ENCODE results near the gene MRPS16.
A peak's percentile ranks its signal among the peaks of the same experiment; 100 is the strongest.
"Not testable (repeated sequence)": the region's sequence is repeated elsewhere in the genome, so short reads cannot be mapped to it uniquely, and the experiment has no call there.

The MRPS16 gene

GRCh38 chr10:73252445-73253224, at the start of gene MRPS16:
Gene MRPS16, minus strand, starts transcription at chr10:73252644. Its CDS starts 162 bp downstream, at chr10:73252482.
- DNase-seq (ENCODE audit: low read depth in 1 of 2, low spot score in 1 of 2): peak; percentile 79 to 92

GRCh38 chr10:73296946-73297345, 44.5 kb upstream of the MRPS16 start:
- no peak for DNase-seq (ENCODE audit: low read depth in 1 of 2, low spot score in 1 of 2)

DNA sequence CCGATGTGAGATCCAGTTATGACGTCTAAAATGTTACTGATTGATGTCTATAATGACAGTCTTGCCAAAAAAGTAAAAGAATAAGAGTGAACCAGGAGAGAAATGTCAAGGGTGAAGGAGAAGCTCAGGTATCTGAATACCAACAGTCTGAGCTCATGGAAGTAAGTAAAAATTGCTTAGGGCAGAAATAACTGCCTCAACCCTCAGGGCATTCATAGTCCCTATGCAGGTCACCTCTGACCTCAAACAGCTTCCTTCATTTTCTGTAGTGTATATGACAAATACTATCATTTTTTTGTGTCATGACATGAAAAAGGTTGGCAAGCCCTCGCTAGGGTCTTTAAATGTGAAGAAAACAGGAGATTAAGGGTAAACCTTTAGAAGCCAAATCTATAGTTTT, 41.0 kb upstream of the MRPS16 start:
- no peak for DNase-seq (ENCODE audit: low read depth in 1 of 2, low spot score in 1 of 2)

GRCh38 chr10:73289958-73290357, 37.5 kb upstream of the MRPS16 start:
- no peak for DNase-seq (ENCODE audit: low read depth in 1 of 2, low spot score in 1 of 2)

GRCh38 chr10:73287441-73287840, 35.0 kb upstream of the MRPS16 start:
- no peak for DNase-seq (ENCODE audit: low read depth in 1 of 2, low spot score in 1 of 2)

DNA sequence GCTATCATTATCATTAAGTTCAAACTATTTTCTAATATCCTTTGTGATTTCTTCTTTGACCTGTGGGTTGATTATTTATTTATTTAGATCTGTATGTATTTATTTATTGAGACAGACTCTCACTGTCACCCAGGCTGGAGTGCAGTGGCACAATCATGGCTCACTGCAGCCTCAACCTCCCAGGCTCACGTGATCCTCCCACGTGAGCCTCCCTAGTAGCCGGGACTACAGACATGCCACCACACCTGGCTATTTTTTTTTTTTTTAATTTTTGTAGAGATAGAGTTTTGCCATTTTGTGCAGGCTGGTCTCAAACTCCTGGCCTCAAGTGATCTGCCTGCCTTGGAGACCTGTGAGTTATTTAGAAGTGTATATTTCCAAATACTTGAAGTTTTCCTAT, 28.7 kb upstream of the MRPS16 start:
- DNase-seq (ENCODE audit: low read depth in 1 of 2, low spot score in 1 of 2): no peak

DNA sequence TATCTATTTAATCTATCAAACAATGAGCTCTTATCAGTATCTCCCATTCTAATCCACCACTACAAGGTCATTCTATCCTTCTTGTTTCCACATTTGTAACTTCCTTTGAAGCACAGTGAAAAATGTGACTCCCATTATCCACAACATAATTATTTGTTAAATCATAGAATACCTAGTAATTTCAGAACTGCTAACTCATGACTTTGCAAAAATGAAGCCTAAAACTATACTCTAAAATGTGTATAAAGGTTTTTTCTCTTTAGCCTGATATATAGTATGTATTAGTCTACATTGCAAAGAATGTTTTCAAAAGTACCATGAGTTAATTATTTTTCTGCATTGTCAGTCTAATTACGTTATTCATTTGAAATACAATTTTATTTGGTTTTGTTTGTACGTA, 12.0 kb upstream of the MRPS16 start:
- DNase-seq (ENCODE audit: low read depth in 1 of 2, low spot score in 1 of 2): no peak

DNA sequence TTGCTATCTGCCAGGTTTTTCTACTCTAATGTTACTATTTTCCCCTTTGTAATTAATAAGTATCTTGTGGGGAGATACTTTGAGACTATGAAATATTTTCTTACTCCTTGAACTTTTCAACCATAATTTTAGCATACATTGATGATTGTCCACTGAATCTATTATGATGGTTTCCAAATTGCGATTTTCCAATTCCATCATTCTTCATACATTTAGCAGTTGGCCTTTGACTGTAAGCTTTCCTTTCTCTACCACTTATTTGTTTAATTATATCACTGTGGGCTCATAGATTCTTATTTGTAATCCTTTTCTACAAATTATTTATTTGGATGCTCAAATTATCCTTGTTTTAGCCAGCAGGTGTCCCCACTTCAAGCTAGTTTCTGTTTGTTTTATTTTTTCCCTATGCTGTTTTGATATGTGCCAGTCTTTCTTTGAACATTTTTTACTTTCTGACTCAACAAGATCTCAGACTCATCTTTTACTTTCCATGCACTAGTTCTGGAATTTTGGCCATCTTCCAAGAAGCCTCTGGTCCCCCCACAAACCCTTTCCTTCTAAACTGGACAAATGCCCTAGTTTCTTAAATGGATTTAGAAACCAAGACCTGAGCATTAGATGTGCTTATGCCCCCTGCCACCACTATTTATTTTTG, 11.4 kb upstream of the MRPS16 start:
- DNase-seq (ENCODE audit: low read depth in 1 of 2, low spot score in 1 of 2): no peak

GRCh38 chr10:73262880-73263555, 10.6 kb upstream of the MRPS16 start:
- no peak for DNase-seq (ENCODE audit: low read depth in 1 of 2, low spot score in 1 of 2)

- DNase-seq (ENCODE audit: low read depth in 1 of 2, low spot score in 1 of 2): no peak
Measured at GRCh38 chr10:73262105-73262730, 9.8 kb upstream of the MRPS16 start.

GRCh38 chr10:73261362-73261995, 9.0 kb upstream of the MRPS16 start:
- no peak for DNase-seq (ENCODE audit: low read depth in 1 of 2, low spot score in 1 of 2)

GRCh38 chr10:73258612-73259011, 6.2 kb upstream of the MRPS16 start:
- DNase-seq (ENCODE audit: low read depth in 1 of 2, low spot score in 1 of 2): not testable (repeated sequence)

DNA sequence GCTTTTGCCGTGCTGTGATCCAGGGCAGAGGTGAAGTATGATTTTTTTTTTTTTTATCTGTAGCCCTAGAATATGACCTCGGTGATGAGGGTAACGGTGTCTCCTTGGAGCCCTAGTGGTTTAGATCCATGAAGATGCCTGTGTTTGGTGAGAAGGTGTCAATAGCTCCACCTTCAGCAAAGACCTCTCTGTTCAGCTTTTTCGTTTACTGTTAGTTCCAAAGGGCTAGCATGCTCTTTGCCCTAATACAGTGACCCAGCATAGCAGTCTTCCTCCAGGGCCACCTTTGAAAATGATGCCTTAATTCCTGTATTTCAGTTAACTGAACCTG, 746 bp upstream of the MRPS16 start:
- DNase-seq (ENCODE audit: low read depth in 1 of 2, low spot score in 1 of 2): no peak

- DNase-seq (ENCODE audit: low read depth in 1 of 2, low spot score in 1 of 2): no peak
Measured at GRCh38 chr10:73251683-73252444, 580 bp downstream of the MRPS16 start.

DNA sequence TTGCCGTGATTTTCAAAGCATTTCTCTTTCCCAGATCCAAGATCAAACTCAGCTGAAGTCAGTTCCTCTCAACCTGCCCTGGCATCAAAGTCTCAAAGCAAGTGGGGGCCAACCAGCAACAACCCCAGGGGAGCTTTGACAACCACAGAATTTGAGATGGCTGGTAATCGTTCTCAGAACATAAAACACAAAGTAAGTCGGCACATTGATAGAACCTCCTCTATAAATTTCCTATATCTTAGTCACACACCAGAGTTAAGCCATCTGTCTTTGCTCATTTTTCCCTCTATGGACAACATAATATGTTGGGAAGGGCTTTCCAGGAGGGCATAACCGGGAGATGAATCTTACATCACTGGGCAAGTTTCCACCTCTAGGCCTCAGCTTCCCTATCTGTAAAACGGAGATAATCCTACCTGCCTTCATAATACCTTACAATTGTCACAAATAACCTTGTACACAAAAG, 4.2 kb downstream of the MRPS16 start:
- DNase-seq (ENCODE audit: low read depth in 1 of 2, low spot score in 1 of 2): no peak

- DNase-seq (ENCODE audit: low read depth in 1 of 2, low spot score in 1 of 2): no peak
Measured at GRCh38 chr10:73247509-73248258, 4.8 kb downstream of the MRPS16 start.

- peak; percentile 96 to 97 for DNase-seq (ENCODE audit: low read depth in 1 of 2, low spot score in 1 of 2)
Measured at GRCh38 chr10:73246646-73247508, 5.6 kb downstream of the MRPS16 start, which contains the start of gene DNAJC9. Gene DNAJC9, minus strand, starts transcription at chr10:73247255. Its CDS starts 66 bp downstream, at chr10:73247189.

- DNase-seq (ENCODE audit: low read depth in 1 of 2, low spot score in 1 of 2): no peak
Measured at GRCh38 chr10:73246322-73246645, 6.2 kb downstream of the MRPS16 start.

Measured in activated CD4-positive, alpha-beta T cell treated with anti-CD3 and anti-CD28 coated beads, Interleukin-2, amount 50 U/mL, for 24 hours (primary cell).